HCT116 (cell line): Measurements from ENCODE around the gene COX7A2L. TPM values are rescaled to one million over a fixed set of nuclear protein-coding genes. Genes with fewer than 3 reads are reported as not detected.

Source experiments
- ATAC-seq: fragments of 200-7000 bp; cut with Tn5 transposase; 2 replicates; pipeline ENCODE4 v1.9.1; 2020; ENCODE audit warnings: mild to moderate bottlenecking, moderate library complexity
- BruUV-seq: library from RNA; stranded (reverse); fragments of 400-500 nt; replicated peaks from 2 replicates; lab custom pipeline; 2021; lab: Mats Ljungman, UMichigan
- CTCF ChIA-PET: fragments of 300-600 bp; sonication (Branson Sonifier 250); formaldehyde crosslinking; loops from one replicate; lab custom pipeline; 2021; ENCODE audit warnings: antibody characterized with exemption; lab: Charles Lee
- POLR2A ChIA-PET: fragments of 300-600, 350-600 bp; sonication (Branson Sonifier 250); formaldehyde crosslinking; loops from one replicate; lab custom pipeline; 2021; ENCODE audit warnings: antibody characterized with exemption; lab: Charles Lee
- RAD21 ChIA-PET, 2 experiments: fragments of 300-600 bp; sonication (Branson Sonifier 250); formaldehyde crosslinking; loops; one replicate each; lab custom pipeline; 2023; ENCODE audit warnings: low total read pairs in 2 of 2; ENCODE audit not compliant: uncharacterized antibody in 2 of 2, unreplicated experiment in 2 of 2, low non-redundant PET in 1 of 2; lab: Charles Lee
- DNase-seq: peaks from one replicate; pipeline ENCODE4 v3.0.0-alpha.2; 2010; ENCODE audit warnings: low read depth, low spot score
- H2AFZ ChIP-seq: fragments of 200-600 bp; shearing (Covaris generic), sonication (generic); 2 replicates; pipeline ENCODE4 v1.6.1; 2017; ENCODE audit warnings: low read depth, mixed run types, mixed read lengths, antibody characterized with exemption, low read length; ENCODE audit not compliant: poor library complexity, severe bottlenecking
- H3K27ac ChIP-seq: 2 replicates; pipeline ENCODE4 v1.5.1; 2012; ENCODE audit warnings: low read depth, low read length
- H3K27me3 ChIP-seq: fragments of 200-600 bp; sonication (generic); 2 replicates; pipeline ENCODE4 v1.6.1; 2016; ENCODE audit warnings: mixed run types, low read length, mixed read lengths; ENCODE audit not compliant: insufficient read depth
- H3K36me3 ChIP-seq, 2 experiments: fragments of 200-500 bp in 1 of 2; fragments of 200-600 bp in 1 of 2; sonication (Bioruptor generic) in 1 of 2; sonication (generic) in 1 of 2; 2 replicates each; pipeline versions ENCODE4 v1.5.1 to v1.6.1; 2014 to 2016; ENCODE audit warnings: low read length in 2 of 2, inconsistent platforms in 1 of 2, mixed read lengths in 1 of 2, mixed run types in 1 of 2; ENCODE audit not compliant: insufficient read depth in 2 of 2, control insufficient read depth in 1 of 2
- H3K4me1 ChIP-seq, 2 experiments: fragments of 200-600 bp in 1 of 2; sonication (generic) in 1 of 2; 2 replicates each; pipeline versions ENCODE4 v1.5.1 to v1.6.1; 2012 to 2017; ENCODE audit warnings: low read length in 2 of 2, inconsistent platforms in 1 of 2, mild to moderate bottlenecking in 1 of 2, mixed read lengths in 1 of 2, mixed run types in 1 of 2, moderate library complexity in 1 of 2; ENCODE audit not compliant: insufficient read depth in 2 of 2, control insufficient read depth in 1 of 2
- H3K4me2 ChIP-seq: fragments of 200-600 bp; sonication (generic); 2 replicates; pipeline ENCODE4 v1.6.1; 2017; ENCODE audit warnings: mixed run types, low read length, mixed read lengths
- H3K4me3 ChIP-seq, 2 experiments: fragments of 200-600 bp in 1 of 2; sonication (generic) in 1 of 2; replicated peaks in 1 of 2; 2 replicates each; pipeline ENCODE4 v1.5.1; 2011 to 2016; ENCODE audit warnings: low read length in 2 of 2, control low read depth in 1 of 2, low read depth in 1 of 2, mild to moderate bottlenecking in 1 of 2, mixed read lengths in 1 of 2, mixed run types in 1 of 2
- H3K79me2 ChIP-seq: fragments of 200-600 bp; sonication (generic); 2 replicates; pipeline ENCODE4 v1.6.1; 2017; ENCODE audit warnings: mild to moderate bottlenecking, mixed run types, low read length, moderate library complexity, mixed read lengths; ENCODE audit not compliant: insufficient read depth
- H3K9ac ChIP-seq: fragments of 200-600 bp; sonication (generic); 2 replicates; pipeline ENCODE4 v1.6.1; 2016; ENCODE audit warnings: low read length, mixed read lengths
- H3K9me2 ChIP-seq: fragments of 200-600 bp; sonication (generic), shearing (Covaris generic); 2 replicates; pipeline ENCODE4 v1.6.1; 2017; ENCODE audit warnings: mixed run types, mild to moderate bottlenecking, moderate library complexity; ENCODE audit not compliant: insufficient read depth
- H3K9me3 ChIP-seq, 2 experiments: fragments of 200-500 bp in 1 of 2; fragments of 200-600 bp in 1 of 2; sonication (Bioruptor generic) in 1 of 2; sonication (generic) in 1 of 2; 2 replicates each; pipeline ENCODE4 v1.6.1; 2014 to 2017; ENCODE audit warnings: low read length in 2 of 2, mixed read lengths in 2 of 2, inconsistent platforms in 1 of 2, low read depth in 1 of 2, mild to moderate bottlenecking in 1 of 2, mixed run types in 1 of 2, moderate library complexity in 1 of 2; ENCODE audit not compliant: control insufficient read depth in 1 of 2, insufficient read depth in 1 of 2
- H4K20me1 ChIP-seq: fragments of 200-600 bp; sonication (generic), shearing (Covaris generic); 2 replicates; pipeline ENCODE4 v1.6.1; 2017; ENCODE audit warnings: mixed run types, mild to moderate bottlenecking, moderate library complexity; ENCODE audit not compliant: insufficient read depth
- EGR1 ChIP-seq: IDR thresholded peaks from 2 replicates; pipeline ENCODE4 v1.6.1; 2012; ENCODE audit warnings: low read depth
- ELF1 ChIP-seq: IDR thresholded peaks from 2 replicates; pipeline ENCODE4 v1.6.1; 2012; ENCODE audit warnings: low read depth, borderline replicate concordance
- EZH2 ChIP-seq: fragments of 200-600 bp; sonication (generic); IDR thresholded peaks from 2 replicates; pipeline ENCODE4 v1.6.1; 2017; ENCODE audit warnings: antibody characterized with exemption, mixed run types
- FOSL1 ChIP-seq: IDR thresholded peaks from 2 replicates; pipeline ENCODE4 v1.6.1; 2012; ENCODE audit warnings: low read depth
- POLR2A ChIP-seq: IDR thresholded peaks from 2 replicates; pipeline ENCODE4 v1.7.0; 2011; ENCODE audit warnings: borderline replicate concordance; ENCODE audit not compliant: insufficient read depth, insufficient read length; ENCODE audit errors: extremely low read depth
- SIN3A ChIP-seq: IDR thresholded peaks from 2 replicates; pipeline ENCODE4 v1.6.1; 2012; ENCODE audit warnings: low read depth
- SRF ChIP-seq: IDR thresholded peaks from 2 replicates; pipeline ENCODE4 v1.6.1; 2012; ENCODE audit warnings: low read depth
- TCF7L2 ChIP-seq: IDR thresholded peaks from 2 replicates; pipeline ENCODE4 v1.7.0; 2011; ENCODE audit warnings: borderline replicate concordance, inconsistent platforms; ENCODE audit not compliant: insufficient read depth, insufficient read length; ENCODE audit errors: extremely low read depth
- YY1 ChIP-seq: IDR thresholded peaks from 2 replicates; pipeline ENCODE4 v1.6.1; 2011; ENCODE audit warnings: low read length, low read depth, moderate library complexity, mild to moderate bottlenecking; ENCODE audit not compliant: insufficient replicate concordance; ENCODE audit errors: extremely low read depth
- ZFX ChIP-seq: fragments of 450-650 bp; IDR thresholded peaks from 2 replicates; pipeline ENCODE4 v1.6.1; 2017
- intact Hi-C: fragments of 100-400 bp; cut with micrococcal nuclease; formaldehyde crosslinking; loops from 2 replicates; pipeline ENCODE4 v1.10.0; 2022
- total RNA-seq: library from RNA; stranded (reverse); gene quantifications from one replicate; pipeline ENCODE4 v1.2.1, GENCODE V29; 2021; ENCODE audit not compliant: unreplicated experiment
- TF ChIP-seq, protein P1 (sequence below): IDR thresholded peaks from 2 replicates; pipeline ENCODE4 v1.6.1; 2012

COX7A2L gene
- total RNA-seq, 1 experiment from 2014 or later, result 104 TPM

DNA sequence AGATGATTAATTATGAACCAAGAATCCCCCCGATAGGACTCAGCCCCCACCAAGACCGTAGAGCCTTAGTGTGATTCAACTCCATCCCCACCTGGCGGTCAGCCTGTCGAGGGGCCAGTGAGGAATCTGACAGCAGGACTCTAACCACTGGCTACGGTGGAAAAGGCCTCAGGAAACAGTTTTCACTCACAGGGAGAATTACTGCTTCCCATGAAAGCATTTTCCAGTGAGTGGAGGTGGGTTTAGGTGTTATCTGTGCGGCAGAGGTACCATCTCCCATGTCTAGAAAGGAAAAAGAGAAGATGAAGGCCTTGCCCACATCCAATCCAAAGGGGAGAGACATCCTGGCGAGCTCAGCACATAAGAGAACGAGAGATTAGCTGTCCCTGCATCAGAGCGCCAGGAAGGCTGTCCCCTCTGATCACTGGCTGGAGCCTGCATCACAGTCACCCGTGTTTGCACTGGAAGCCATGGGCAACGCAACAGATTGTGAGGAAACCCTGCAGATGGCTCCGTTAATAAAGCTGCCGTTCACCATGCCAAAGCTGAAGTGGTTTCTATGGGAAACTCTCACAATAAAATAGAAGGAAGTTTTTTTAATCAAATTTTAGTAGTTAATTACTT, 22.3 kb downstream of the COX7A2L start:
- no peaks in the 10 kb centered on the region for H3K9me3 ChIP-seq
- intact Hi-C loops, result no loop called here
- H3K4me2 ChIP-seq, result no peak overlapping the region
- ChIA-PET POLR2A (no interaction called here), CTCF (no interaction called here), RAD21 (no interaction called here)
- no TSS peak for BruUV-seq
- peaks cover 10% of the 10 kb centered on the region; the same call in 1 of the 2 replicates for H3K79me2 ChIP-seq
- H3K27me3 ChIP-seq, result no peaks in the 10 kb centered on the region
- ATAC-seq (no peak), DNase-seq (no peak)
- H3K27ac ChIP-seq, result no peak overlapping the region
- no peak overlapping the region for H2AFZ ChIP-seq
- H3K9ac ChIP-seq, result no peak overlapping the region
- H3K4me1 ChIP-seq, result peaks cover 4 to 16% of the 10 kb centered on the region in 2 experiments; a peak in 3 of 4 replicates
- H3K36me3 ChIP-seq, result peaks cover 5 to 8% of the 10 kb centered on the region in 2 experiments; a peak in 1 of 4 replicates
- no peaks in the 10 kb centered on the region for H4K20me1 ChIP-seq
- no peaks in the 10 kb centered on the region for H3K9me2 ChIP-seq
- no peak for TF ChIP-seq EZH2
- no peak for TF ChIP-seq POLR2A
- TF ChIP-seq SIN3A, result no peak
- no peak for TF ChIP-seq TCF7L2
- no peak for TF ChIP-seq YY1
- TF ChIP-seq ELF1, result no peak
- TF ChIP-seq ZFX, result no peak
- TF ChIP-seq, protein P1, sequence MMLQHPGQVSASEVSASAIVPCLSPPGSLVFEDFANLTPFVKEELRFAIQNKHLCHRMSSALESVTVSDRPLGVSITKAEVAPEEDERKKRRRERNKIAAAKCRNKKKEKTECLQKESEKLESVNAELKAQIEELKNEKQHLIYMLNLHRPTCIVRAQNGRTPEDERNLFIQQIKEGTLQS, result no peak
- no peak for TF ChIP-seq EGR1
- no peak for TF ChIP-seq SRF
- TF ChIP-seq FOSL1, result no peak
- no peak overlapping the region for H3K4me3 ChIP-seq
